Fibroblast of peridontal ligament (primary cell): ENCODE measurements around the gene PROK1.

ENCODE experiments used
- DNase-seq: peaks from one replicate; pipeline ENCODE4 v3.0.0-alpha.2; 2010; ENCODE audit errors: extremely low read depth

The PROK1 gene

GRCh38 chr1:110488867-110489266, 37.9 kb downstream of the PROK1 start:
- no peak for DNase-seq

GRCh38 chr1:110489406-110489805, 38.5 kb downstream of the PROK1 start:
- DNase-seq, result no peak

GRCh38 chr1:110489973-110490542, 39.1 kb downstream of the PROK1 start:
- DNase-seq, result no peak

GRCh38 chr1:110490791-110491451, 40.0 kb downstream of the PROK1 start:
- DNase-seq, result no peak

- DNase-seq, result no peak
Observed at GRCh38 chr1:110492573-110492972, 41.6 kb downstream of the PROK1 start.

GRCh38 chr1:110493059-110493699, 42.2 kb downstream of the PROK1 start:
- no peak for DNase-seq

GRCh38 chr1:110494036-110494435, 43.1 kb downstream of the PROK1 start:
- DNase-seq, result no peak

GRCh38 chr1:110494522-110495406, 43.8 kb downstream of the PROK1 start:
- no peak for DNase-seq

- peak; percentile 78 for DNase-seq
Observed at GRCh38 chr1:110495926-110496600, 45.1 kb downstream of the PROK1 start.

GRCh38 chr1:110498270-110498669, 47.3 kb downstream of the PROK1 start:
- DNase-seq, result no peak

- DNase-seq, result no peak
Observed at GRCh38 chr1:110501488-110502132, 50.7 kb downstream of the PROK1 start.

GRCh38 chr1:110502402-110503151, 51.6 kb downstream of the PROK1 start:
- no peak for DNase-seq

- no peak for DNase-seq
Observed at GRCh38 chr1:110503471-110503870, 52.5 kb downstream of the PROK1 start.

- DNase-seq, result no peak
Observed at GRCh38 chr1:110504226-110504625, 53.3 kb downstream of the PROK1 start.

- no peak for DNase-seq
Observed at GRCh38 chr1:110505596-110505995, 54.6 kb downstream of the PROK1 start.

- no peak for DNase-seq
Observed at GRCh38 chr1:110506541-110506940, 55.6 kb downstream of the PROK1 start.
